Right atrium auricular region (tissue), 2 donors: ENCODE measurements around the gene ODAD3. TPM values are rescaled to one million over a fixed set of nuclear protein-coding genes. Genes with fewer than 3 reads are reported as not detected.

Source experiments
- DNase-seq: peaks from one replicate; pipeline ENCODE4 v3.0.0-alpha.2; 2019; ENCODE audit warnings: low spot score
- H3K27ac ChIP-seq, 2 donors: fragments of 200-600 bp; sonication (generic); 1 replicate in 1 of 2; 2 replicates in 1 of 2; pipeline ENCODE4 v1.5.1; 2016 to 2019
- H3K27me3 ChIP-seq, 2 donors: fragments of 200-600 bp; sonication (generic); one replicate each; pipeline versions ENCODE4 v1.5.1 to v1.6.0; 2017 to 2019
- H3K36me3 ChIP-seq: fragments of 200-600 bp; sonication (generic); one replicate; pipeline ENCODE4 v1.5.1; 2016
- H3K4me1 ChIP-seq, 2 donors: fragments of 200-600 bp; sonication (generic); one replicate each; pipeline versions ENCODE4 v1.5.1 to v1.6.0; 2017 to 2019
- H3K4me3 ChIP-seq, 2 donors: fragments of 200-600 bp; sonication (generic); 1 replicate in 1 of 2; 2 replicates in 1 of 2; pipeline ENCODE4 v1.5.1; 2017 to 2019; ENCODE audit warnings: mild to moderate bottlenecking in 1 of 2, moderate library complexity in 1 of 2
- H3K9me3 ChIP-seq, 2 donors: fragments of 200-600 bp; sonication (generic); one replicate each; pipeline ENCODE4 v1.5.1; 2019
- total RNA-seq, 2 donors: library from RNA; depleted of rRNA; stranded (reverse); fragments of >200 nt; gene quantifications; one replicate each; pipeline ENCODE4 v1.1.0, GENCODE V29; 2016
- TF ChIP-seq, protein P1 (sequence below), 2 donors: fragments of 200-600 bp; sonication (generic); IDR thresholded peaks; one replicate each; pipeline ENCODE4 v1.5.1; 2019; ENCODE audit warnings: antibody characterized with exemption in 2 of 2

The ODAD3 gene
- total RNA-seq, 2 donors from 2014 or later, result 0.22 to 0.59 TPM

DNA sequence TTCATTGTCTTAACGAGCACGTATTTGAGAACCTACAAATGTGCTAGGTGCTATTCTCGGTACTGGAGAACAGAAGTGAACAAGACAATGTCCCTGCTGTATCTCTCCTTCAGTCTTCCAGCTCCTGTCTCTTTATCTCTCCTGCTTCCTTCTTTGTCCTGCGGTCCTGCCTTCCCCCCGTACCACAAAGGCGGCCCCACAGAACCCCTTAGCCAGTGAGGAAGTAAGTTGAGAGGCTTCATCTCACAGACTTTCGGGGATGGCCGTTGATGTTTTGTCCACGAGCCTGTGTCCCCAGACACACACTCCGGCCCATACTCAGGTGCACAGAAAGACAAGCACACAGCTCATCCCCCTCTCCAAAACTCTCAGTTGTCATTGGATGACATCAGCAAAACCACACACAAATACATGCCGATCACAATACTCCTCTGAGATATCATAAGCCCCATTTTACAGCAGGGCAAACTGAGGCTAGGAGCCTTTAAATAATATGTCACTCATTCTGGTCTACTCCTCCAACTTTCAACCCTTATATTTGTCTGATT is 61.0 kb downstream of the ODAD3 start:
- no peak for DNase-seq
- Histone ChIP-seq H3K4me1 (peaks cover 0 to 40% of the 10 kb centered on the region in 2 donors), H3K27me3 (no peaks in the 10 kb centered on the region), H3K36me3 (no peaks in the 10 kb centered on the region), H3K27ac (peak overlapping the region; percentile 94 to 98), H3K9me3 (no peaks in the 10 kb centered on the region), H3K4me3 (peak overlapping the region; percentile 67 to 71)
- TF ChIP-seq, protein P1, sequence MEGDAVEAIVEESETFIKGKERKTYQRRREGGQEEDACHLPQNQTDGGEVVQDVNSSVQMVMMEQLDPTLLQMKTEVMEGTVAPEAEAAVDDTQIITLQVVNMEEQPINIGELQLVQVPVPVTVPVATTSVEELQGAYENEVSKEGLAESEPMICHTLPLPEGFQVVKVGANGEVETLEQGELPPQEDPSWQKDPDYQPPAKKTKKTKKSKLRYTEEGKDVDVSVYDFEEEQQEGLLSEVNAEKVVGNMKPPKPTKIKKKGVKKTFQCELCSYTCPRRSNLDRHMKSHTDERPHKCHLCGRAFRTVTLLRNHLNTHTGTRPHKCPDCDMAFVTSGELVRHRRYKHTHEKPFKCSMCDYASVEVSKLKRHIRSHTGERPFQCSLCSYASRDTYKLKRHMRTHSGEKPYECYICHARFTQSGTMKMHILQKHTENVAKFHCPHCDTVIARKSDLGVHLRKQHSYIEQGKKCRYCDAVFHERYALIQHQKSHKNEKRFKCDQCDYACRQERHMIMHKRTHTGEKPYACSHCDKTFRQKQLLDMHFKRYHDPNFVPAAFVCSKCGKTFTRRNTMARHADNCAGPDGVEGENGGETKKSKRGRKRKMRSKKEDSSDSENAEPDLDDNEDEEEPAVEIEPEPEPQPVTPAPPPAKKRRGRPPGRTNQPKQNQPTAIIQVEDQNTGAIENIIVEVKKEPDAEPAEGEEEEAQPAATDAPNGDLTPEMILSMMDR (IDR thresholded peaks at IDR 0.05), result no peak

DNA sequence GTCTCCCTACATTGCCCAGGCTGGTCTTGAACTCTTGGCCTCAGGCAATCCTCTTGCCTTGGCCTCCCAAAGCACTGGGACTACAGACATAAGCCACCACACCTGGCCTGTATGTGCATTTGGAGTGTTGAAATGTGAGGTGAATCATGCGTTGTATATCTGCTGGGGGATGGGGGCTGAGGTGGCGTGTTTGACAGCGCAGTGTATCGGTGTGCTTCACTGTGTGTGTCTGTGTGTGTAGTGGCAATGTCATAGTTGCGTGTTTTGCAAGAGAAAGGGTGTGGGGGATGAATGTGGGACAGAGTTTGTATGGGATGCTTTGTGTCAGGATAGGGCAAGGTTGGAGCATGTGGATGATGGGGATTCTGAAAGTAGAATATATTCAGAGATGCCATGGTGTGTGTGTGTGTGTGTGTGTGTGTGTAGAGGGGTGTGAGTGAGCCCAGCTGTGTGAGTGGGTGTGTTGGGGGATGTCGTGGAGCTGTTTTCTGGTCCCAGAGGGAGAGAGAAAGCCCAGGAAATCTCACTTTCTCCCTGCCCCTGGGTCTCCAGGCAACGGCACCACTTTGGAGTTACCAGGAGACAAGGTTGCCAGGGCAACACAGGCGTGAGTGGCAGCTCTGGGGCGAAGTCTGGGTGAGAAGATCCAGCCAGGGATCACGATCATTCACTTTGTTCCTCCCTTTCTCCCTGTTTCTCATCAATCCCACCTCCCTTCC is 61.6 kb downstream of the ODAD3 start:
- no peak for DNase-seq
- TF ChIP-seq, protein P1 (IDR thresholded peaks at IDR 0.05), result no peak
- H3K36me3 ChIP-seq, result no peaks in the 10 kb centered on the region
- H3K27me3 ChIP-seq, result no peaks in the 10 kb centered on the region
- H3K9me3 ChIP-seq, result no peaks in the 10 kb centered on the region
- peaks cover 0 to 35% of the 10 kb centered on the region in 2 donors for H3K4me1 ChIP-seq
- H3K27ac ChIP-seq, result no peak overlapping the region
- no peak overlapping the region for H3K4me3 ChIP-seq

DNA sequence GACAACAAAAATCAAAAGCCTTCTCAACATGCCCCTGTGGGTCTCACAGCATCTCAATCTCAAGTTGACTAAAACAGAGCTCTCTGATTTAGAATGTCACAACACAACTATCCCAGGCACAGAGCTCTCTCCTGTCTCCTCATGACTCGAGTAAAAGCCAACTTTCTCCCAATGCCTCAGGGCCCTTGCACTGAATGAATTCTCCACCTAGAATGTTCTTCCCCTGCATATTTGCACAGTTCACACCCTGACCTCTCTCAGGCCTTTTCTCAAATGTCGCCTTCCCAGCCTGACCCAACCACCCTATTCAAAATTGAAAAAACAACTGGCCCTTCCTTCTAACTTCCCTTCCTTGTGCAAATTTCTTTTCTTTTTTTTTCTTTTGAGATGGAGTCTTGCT is 64.2 kb downstream of the ODAD3 start:
- no peak for DNase-seq
- TF ChIP-seq, protein P1 (IDR thresholded peaks at IDR 0.05), result no peak
- Histone ChIP-seq H3K27ac (no peak overlapping the region), H3K4me1 (peaks cover 0 to 13% of the 10 kb centered on the region in 2 donors), H3K27me3 (no peaks in the 10 kb centered on the region), H3K36me3 (no peaks in the 10 kb centered on the region), H3K4me3 (no peak overlapping the region), H3K9me3 (no peaks in the 10 kb centered on the region)

Other genes starting within 250 kb of the ODAD3 start
- 100 to 1,000 TPM; 445 to 622 TPM for gene KANK2, start 237.6 kb downstream of the ODAD3 start, total RNA-seq
- 1 to 10 TPM in 1 of 2 donors, not detected in 1; 1.3 TPM for gene ANGPTL8, start 195.5 kb downstream of the ODAD3 start, total RNA-seq
- 10 to 100 TPM; 12.7 to 49.4 TPM for gene DOCK6, start 172.6 kb downstream of the ODAD3 start, total RNA-seq
- not detected for gene TSPAN16, start 139.0 kb downstream of the ODAD3 start, total RNA-seq
- gene RAB3D, start 95.5 kb downstream of the ODAD3 start, total RNA-seq, result 10 to 100 TPM in 1 of 2 donors, 1 to 10 TPM in 1; 6.5 to 11.1 TPM
- 100 to 1,000 TPM; 301 to 343 TPM for gene TMEM205, start 88.9 kb downstream of the ODAD3 start, total RNA-seq
- gene CCDC159, start 88.6 kb downstream of the ODAD3 start, total RNA-seq, result 10 to 100 TPM; 12.1 to 18.8 TPM
- gene PLPPR2, start 79.7 kb downstream of the ODAD3 start, total RNA-seq, result 10 to 100 TPM; 26.2 to 30.5 TPM
- 1 to 10 TPM in 1 of 2 donors, under 1 TPM in 1; 0.44 to 1.5 TPM for gene SWSAP1, start 60.5 kb downstream of the ODAD3 start, total RNA-seq
- gene EPOR, start 50.8 kb downstream of the ODAD3 start, total RNA-seq, result 1 to 10 TPM; 5.9 to 10.0 TPM
- 1 to 10 TPM; 7.4 to 8.4 TPM for gene RGL3, start 15.8 kb downstream of the ODAD3 start, total RNA-seq
- gene PRKCSH, start 514 bp upstream of the ODAD3 start, total RNA-seq, result 10 to 100 TPM; 78.0 to 82.8 TPM
- gene ELAVL3, start 45.9 kb upstream of the ODAD3 start, total RNA-seq, result not detected
- 1 to 10 TPM; 4.6 to 9.9 TPM for gene ZNF653, start 70.7 kb upstream of the ODAD3 start, total RNA-seq
- 100 to 1,000 TPM in 1 of 2 donors, 10 to 100 TPM in 1; 83.6 to 126 TPM for gene ECSIT, start 94.0 kb upstream of the ODAD3 start, total RNA-seq
- gene CNN1, start 103.7 kb upstream of the ODAD3 start, total RNA-seq, result 100 to 1,000 TPM in 1 of 2 donors, 10 to 100 TPM in 1; 93.3 to 592 TPM
- 10 to 100 TPM; 17.1 to 32.5 TPM for gene ELOF1, start 124.1 kb upstream of the ODAD3 start, total RNA-seq
- 1 to 10 TPM; 3.2 to 3.6 TPM for gene ACP5, start 142.5 kb upstream of the ODAD3 start, total RNA-seq
- 1 to 10 TPM; 6.0 to 6.7 TPM for gene ZNF627, start 162.4 kb upstream of the ODAD3 start, total RNA-seq